Omental fat pad (tissue), 4 donors: Measurements from ENCODE around the gene GBGT1. TPM values are rescaled to one million over a fixed set of nuclear protein-coding genes. Genes with fewer than 3 reads are reported as not detected.

Experiments used
- ATAC-seq: fragments of 150-250 bp; one replicate; pipeline ENCODE4 v1.9.1; 2016; ENCODE audit warnings: mild to moderate bottlenecking, moderate library complexity; ENCODE audit not compliant: low FRiP score
- DNase-seq: peaks from one replicate; pipeline ENCODE4 v3.0.0-alpha.2; 2019; ENCODE audit warnings: low spot score
- total RNA-seq, 4 donors: library from RNA; depleted of rRNA; stranded (reverse); fragments of >200 nt; gene quantifications; one replicate each; pipeline ENCODE4 v1.1.0, GENCODE V29; 2016
- TF ChIP-seq, protein P1 (sequence below), 3 donors: fragments of 450-650 bp; IDR thresholded peaks; one replicate each; pipeline ENCODE4 v1.5.1; 2016 to 2017; ENCODE audit warnings: antibody characterized with exemption in 3 of 3, mild to moderate bottlenecking in 3 of 3, moderate library complexity in 2 of 3

The GBGT1 gene
- total RNA-seq, 4 donors from 2014 or later = 23.4 to 29.1 (median 26.9) TPM

GRCh38 chr9:133119846-133120500 lies 43.7 kb downstream of the GBGT1 start:
- DNase-seq (no peak), ATAC-seq (peak; percentile 13)
- TF ChIP-seq, protein P1, sequence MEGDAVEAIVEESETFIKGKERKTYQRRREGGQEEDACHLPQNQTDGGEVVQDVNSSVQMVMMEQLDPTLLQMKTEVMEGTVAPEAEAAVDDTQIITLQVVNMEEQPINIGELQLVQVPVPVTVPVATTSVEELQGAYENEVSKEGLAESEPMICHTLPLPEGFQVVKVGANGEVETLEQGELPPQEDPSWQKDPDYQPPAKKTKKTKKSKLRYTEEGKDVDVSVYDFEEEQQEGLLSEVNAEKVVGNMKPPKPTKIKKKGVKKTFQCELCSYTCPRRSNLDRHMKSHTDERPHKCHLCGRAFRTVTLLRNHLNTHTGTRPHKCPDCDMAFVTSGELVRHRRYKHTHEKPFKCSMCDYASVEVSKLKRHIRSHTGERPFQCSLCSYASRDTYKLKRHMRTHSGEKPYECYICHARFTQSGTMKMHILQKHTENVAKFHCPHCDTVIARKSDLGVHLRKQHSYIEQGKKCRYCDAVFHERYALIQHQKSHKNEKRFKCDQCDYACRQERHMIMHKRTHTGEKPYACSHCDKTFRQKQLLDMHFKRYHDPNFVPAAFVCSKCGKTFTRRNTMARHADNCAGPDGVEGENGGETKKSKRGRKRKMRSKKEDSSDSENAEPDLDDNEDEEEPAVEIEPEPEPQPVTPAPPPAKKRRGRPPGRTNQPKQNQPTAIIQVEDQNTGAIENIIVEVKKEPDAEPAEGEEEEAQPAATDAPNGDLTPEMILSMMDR (IDR thresholded peaks at IDR 0.05) = no peak

- TF ChIP-seq, protein P1 (IDR thresholded peaks at IDR 0.05) = no peak
- no peak for DNase-seq
- ATAC-seq = no peak
Measured at GRCh38 chr9:133119103-133119845, 44.4 kb downstream of the GBGT1 start.

DNA sequence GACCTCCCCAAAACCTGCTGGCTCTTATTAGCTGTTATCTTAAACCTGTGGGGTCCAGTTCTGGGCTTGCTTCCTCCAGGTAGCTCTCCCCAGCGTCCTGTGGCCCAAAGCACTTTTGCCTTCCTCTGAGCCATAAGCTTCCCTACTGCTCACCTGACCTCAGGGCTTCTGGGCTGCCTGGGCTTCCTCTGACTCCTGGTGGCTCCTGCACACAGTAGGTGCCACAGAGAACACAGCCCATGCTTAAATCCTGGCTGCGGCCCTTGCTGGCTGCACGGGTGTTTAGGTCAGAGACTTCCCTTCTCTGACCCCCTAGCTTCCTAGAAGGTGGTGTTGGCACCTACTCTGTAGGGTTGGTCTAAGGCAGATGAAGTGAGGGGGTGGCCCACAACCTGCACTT lies 45.1 kb downstream of the GBGT1 start:
- ATAC-seq (no peak), DNase-seq (no peak)
- TF ChIP-seq, protein P1 (IDR thresholded peaks at IDR 0.05) = no peak

- ATAC-seq = no peak
- DNase-seq = no peak
- TF ChIP-seq, protein P1 (IDR thresholded peaks at IDR 0.05) = no peak
Measured at GRCh38 chr9:133118179-133118520, 45.6 kb downstream of the GBGT1 start.

GRCh38 chr9:133117271-133118178 lies 46.2 kb downstream of the GBGT1 start:
- no peak for ATAC-seq
- TF ChIP-seq, protein P1 (IDR thresholded peaks at IDR 0.05) = no peak

DNA sequence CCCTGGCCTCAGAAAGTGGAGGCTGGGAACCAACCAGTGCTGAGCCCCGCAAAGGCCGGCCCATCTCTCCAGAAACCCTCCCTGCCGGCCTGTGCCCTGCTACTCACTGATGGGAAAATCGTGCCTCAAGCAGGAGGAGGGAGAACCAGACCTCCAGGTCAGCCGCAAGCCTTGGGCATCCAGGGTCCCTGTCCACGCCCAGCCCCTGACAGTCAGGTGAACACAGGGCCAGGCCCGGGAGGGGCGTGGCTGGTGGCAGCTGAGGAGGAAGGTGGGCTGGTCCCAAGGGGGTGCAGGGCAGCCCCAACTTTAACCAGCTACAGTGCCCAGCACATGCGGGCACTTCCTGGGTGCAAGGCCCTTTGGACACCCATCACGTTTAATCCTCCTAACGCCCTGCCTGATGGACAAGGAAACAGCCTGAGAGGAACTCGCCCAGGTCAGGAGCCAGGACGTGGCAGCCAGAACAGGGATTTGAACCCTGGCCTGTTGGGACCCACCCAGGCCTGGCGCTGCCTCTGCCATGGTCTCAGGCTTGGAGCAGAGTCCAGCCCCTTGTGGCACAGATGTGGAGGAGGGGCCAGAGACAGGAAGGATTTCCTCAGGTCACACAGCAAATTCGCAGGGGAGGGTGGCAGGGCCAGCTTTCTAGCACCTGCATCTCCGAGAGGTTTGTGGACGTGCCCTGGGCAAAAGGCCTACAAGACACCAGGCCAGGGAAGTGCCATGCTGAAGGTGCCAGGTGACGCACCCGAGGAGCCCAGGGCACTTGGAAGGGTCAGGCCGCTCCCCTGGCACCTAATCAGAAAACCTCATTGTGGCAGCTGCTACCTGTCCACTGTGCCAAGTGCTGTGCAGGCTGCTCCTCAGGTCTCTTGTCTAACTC lies 47.1 kb downstream of the GBGT1 start:
- ATAC-seq (no peak), DNase-seq (no peak)
- TF ChIP-seq, protein P1 (IDR thresholded peaks at IDR 0.05) = no peak

More at GRCh38 chr9:133117271-133118178, 46.2 kb downstream of the GBGT1 start:
- DNase-seq = no peak
